AG04450 (cell line): ENCODE data around the gene PRCD. TPM values are rescaled to one million over a fixed set of nuclear protein-coding genes. Genes with fewer than 3 reads are reported as not detected.

Source experiments
- CTCF ChIA-PET: fragments of 300-600, 350-600 bp; formaldehyde crosslinking; extraction: SDS; loops from one replicate; lab custom pipeline; 2022; ENCODE audit warnings: antibody characterized with exemption, inconsistent platforms; lab: Charles Lee
- POLR2A ChIA-PET: fragments of 350-600 bp; formaldehyde crosslinking; extraction: SDS; loops from one replicate; lab custom pipeline; 2021; ENCODE audit warnings: antibody characterized with exemption, inconsistent platforms; lab: Yijun Ruan, JAX
- DNase-seq: peaks from one replicate; pipeline ENCODE4 v3.0.0-alpha.2; 2011; ENCODE audit warnings: low read depth, low spot score
- H3K27ac ChIP-seq: one replicate; pipeline ENCODE4 v1.5.1; 2012; ENCODE audit warnings: low read depth, low read length, control low read depth
- H3K27me3 ChIP-seq: one replicate; pipeline ENCODE4 v1.6.0; 2012; ENCODE audit warnings: low read length; ENCODE audit not compliant: control insufficient read depth, insufficient read depth
- H3K4me3 ChIP-seq: 2 replicates; pipeline ENCODE4 v1.5.1; 2011; ENCODE audit warnings: mild to moderate bottlenecking, low read depth, low read length, control low read depth
- H3K9me3 ChIP-seq: 2 replicates; pipeline ENCODE4 v1.5.1; 2012; ENCODE audit warnings: low read length; ENCODE audit not compliant: control insufficient read depth, insufficient read depth
- CTCF ChIP-seq: IDR thresholded peaks from 2 replicates; pipeline ENCODE4 v1.5.1; 2011; ENCODE audit warnings: low read depth, low read length, control low read depth, inconsistent platforms
- polyA plus RNA-seq: library from polyadenylated mRNA; depleted of rRNA; stranded (reverse); fragments of >200 nt; gene quantifications from 2 replicates; pipeline ENCODE4 v1.2.3, GENCODE V29; 2011

PRCD gene
- polyA plus RNA-seq, 1 experiment: 0.69 TPM

GRCh38 chr17:76535788-76536510, 3.9 kb upstream of the PRCD start:
- no peaks in the 10 kb centered on the region; the same call in 1 of the 2 replicates for H3K9me3 ChIP-seq
- CTCF ChIA-PET: interaction anchor here (0.7 to 1.5 kb wide), 2 partner anchors 13 to 256 kb away, joined by 3 to 9 read pairs; no protein-coding TSS in a partner anchor

GRCh38 chr17:76536511-76537287, 3.1 kb upstream of the PRCD start:
- CTCF ChIA-PET: interaction anchor here (0.7 to 1.5 kb wide), 2 partner anchors 14 to 257 kb away, joined by 3 to 9 read pairs; no protein-coding TSS in a partner anchor

More at GRCh38 chr17:76535788-76536510, 3.9 kb upstream of the PRCD start:
- no peak for TF ChIP-seq CTCF
- Histone ChIP-seq H3K27ac (no peak overlapping the region), H3K27me3 (peaks cover 14% of the 10 kb centered on the region), H3K4me3 (no peak overlapping the region)
- POLR2A ChIA-PET: interaction anchor here (0.8 kb wide), 1 partner anchor 201 kb away, joined by 5 read pairs; no protein-coding TSS in a partner anchor
- no peak for DNase-seq

GRCh38 chr17:76537288-76537577, 2.6 kb upstream of the PRCD start:
- ChIA-PET POLR2A (interaction anchor here (1.0 to 1.7 kb wide), 2 partner anchors 9 to 20 kb away, joined by 4 to 6 read pairs; no protein-coding TSS in a partner anchor), CTCF (interaction anchor here (1.5 kb wide), 1 partner anchor 14 kb away, joined by 9 read pairs; no protein-coding TSS in a partner anchor)
- Histone ChIP-seq H3K4me3 (peak overlapping the region; percentile 57), H3K27ac (no peak overlapping the region), H3K27me3 (peaks cover 14% of the 10 kb centered on the region), H3K9me3 (no peaks in the 10 kb centered on the region)
- TF ChIP-seq CTCF: no peak
- DNase-seq: no peak

More at GRCh38 chr17:76536511-76537287, 3.1 kb upstream of the PRCD start:
- Histone ChIP-seq H3K27me3 (peaks cover 14% of the 10 kb centered on the region), H3K27ac (no peak overlapping the region), H3K9me3 (no peaks in the 10 kb centered on the region), H3K4me3 (peak overlapping the region; percentile 57)
- POLR2A ChIA-PET: interaction anchor here (0.8 to 1.7 kb wide), 3 partner anchors 10 to 200 kb away, joined by 4 to 6 read pairs (median 5); no protein-coding TSS in a partner anchor
- no peak for TF ChIP-seq CTCF
- DNase-seq: no peak

GRCh38 chr17:76537578-76538280, 2.1 kb upstream of the PRCD start, which contains the start of gene CYGB:
CYGB (minus strand) TSS chr17:76537709; CDS start chr17:76537542, 167 bp downstream.
- H3K27me3 ChIP-seq: peaks cover 14% of the 10 kb centered on the region
- H3K9me3 ChIP-seq: no peaks in the 10 kb centered on the region
- POLR2A ChIA-PET: interaction anchor here (1.0 to 1.7 kb wide), 2 partner anchors 9 to 19 kb away, joined by 4 to 6 read pairs; no protein-coding TSS in a partner anchor
- TF ChIP-seq CTCF: no peak
- CTCF ChIA-PET: no interaction called here
- DNase-seq: no peak
- peak within 1 kb of the TSS; percentile 57 for H3K4me3 ChIP-seq
- H3K27ac ChIP-seq: no peak within 1 kb of the TSS
